ENCODE results near the gene COQ7. TPM values are rescaled to one million over a fixed set of nuclear protein-coding genes. Genes with fewer than 3 reads are reported as not detected.

Gene COQ7
- total RNA-seq (2014; rRNA removed; shearing (Covaris generic); ENCODE audit: low replicate concordance) = 21.8 and 28.3 TPM in 2 replicates

DNA sequence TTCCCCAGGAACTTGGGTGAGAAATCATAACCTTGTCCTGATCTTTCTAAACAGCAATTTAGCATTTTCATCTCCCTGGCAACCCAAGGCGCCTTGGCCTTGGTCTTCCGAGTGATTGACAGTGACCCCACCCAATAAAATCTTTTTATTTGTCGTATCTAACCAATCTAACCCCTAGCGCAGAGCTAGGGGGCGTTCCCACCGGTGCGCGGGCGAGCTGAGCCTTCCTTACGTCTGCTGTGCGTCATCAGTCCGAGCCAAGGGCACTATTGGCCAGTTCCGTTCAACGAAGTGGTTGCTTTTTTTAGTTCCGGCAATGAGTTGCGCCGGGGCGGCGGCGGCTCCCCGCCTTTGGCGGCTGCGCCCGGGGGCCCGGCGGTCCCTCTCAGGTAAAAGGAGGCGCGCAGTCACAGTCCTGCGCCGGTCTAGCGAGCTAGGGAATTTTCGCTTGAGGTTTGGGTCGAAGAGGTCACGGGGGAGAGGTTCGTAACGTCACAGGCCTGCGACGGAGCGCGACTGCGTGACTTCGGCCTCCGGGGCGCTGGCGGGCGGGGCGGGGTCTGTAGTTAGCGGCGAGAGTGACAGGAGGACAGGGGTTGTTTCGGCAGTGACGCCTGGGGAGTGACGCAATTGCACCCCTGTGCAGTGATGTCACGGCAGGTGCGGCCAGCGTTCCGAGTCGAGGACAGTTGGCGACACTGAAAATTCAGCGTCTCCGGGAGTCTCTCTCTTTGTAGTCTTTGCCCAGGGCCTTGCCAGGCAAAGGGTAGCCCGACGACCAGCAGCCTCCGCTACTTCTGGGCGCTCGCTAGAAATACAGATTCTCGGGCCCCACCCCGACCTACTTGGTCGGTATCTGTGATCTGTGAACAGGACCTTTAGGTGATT is at the start of gene COQ7:
Gene COQ7, plus strand, starts transcription at position 266 of the 888 bp plus-strand sequence. Its CDS starts 51 bp downstream, at position 317.
- DNase-seq = peak; percentile 100
- Histone ChIP-seq H3K4me3 (peak within 1 kb of the TSS; percentile 88), H3K9me3 (no peaks in the 10 kb centered on the region), H3K27me3 (no peaks in the 10 kb centered on the region), H3K36me3 (peaks cover 12% of the 10 kb centered on the region)

DNA sequence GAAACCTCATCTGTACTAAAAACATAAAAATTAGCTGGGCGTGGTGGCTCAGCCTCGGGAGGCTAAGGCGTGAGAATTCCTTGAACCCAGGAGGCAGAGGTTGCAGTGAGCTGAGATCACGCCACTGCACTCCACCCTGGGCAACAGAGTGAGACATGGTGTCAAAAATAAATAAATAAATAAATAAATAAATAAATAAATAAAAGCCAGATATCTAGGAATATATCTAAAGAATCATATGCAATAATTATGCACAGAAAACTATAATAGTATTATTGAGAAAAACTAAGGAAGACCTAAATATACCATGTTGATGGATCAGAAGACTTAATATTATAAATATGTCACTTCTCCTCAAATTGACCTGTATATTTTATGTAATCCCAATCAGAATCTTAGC is 46.7 kb upstream of the COQ7 start:
- DNase-seq = no peak
- Histone ChIP-seq H3K4me3 (no peak overlapping the region), H3K36me3 (peaks cover 60% of the 10 kb centered on the region), H3K27me3 (no peaks in the 10 kb centered on the region), H3K9me3 (0 out of 2 replicates have a peak, but pooled peaks cover 2% of the 10 kb centered on the region)

DNA sequence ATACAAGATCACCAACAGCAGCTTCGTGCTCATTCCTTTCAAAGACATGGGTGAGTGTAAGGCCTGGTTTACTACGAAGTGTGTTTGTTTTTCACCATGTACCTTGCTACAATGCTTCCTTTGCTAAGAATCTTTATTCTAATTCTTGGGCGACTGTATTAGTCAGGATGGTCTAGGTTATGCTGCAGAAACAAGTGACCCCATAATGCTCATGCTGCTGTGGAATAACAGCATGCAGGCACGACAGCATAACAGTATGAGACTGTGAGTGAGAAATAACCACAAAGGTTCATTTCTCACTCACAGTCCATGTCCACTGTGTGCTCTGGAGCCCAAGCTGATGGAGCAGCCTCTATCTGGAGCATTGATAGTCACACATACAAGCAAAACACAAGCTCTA is 45.7 kb upstream of the COQ7 start:
- Histone ChIP-seq H3K9me3 (0 out of 2 replicates have a peak, but pooled peaks cover 2% of the 10 kb centered on the region), H3K27me3 (no peaks in the 10 kb centered on the region), H3K36me3 (peaks cover 54% of the 10 kb centered on the region), H3K4me3 (no peak overlapping the region)
- no peak for DNase-seq

DNA sequence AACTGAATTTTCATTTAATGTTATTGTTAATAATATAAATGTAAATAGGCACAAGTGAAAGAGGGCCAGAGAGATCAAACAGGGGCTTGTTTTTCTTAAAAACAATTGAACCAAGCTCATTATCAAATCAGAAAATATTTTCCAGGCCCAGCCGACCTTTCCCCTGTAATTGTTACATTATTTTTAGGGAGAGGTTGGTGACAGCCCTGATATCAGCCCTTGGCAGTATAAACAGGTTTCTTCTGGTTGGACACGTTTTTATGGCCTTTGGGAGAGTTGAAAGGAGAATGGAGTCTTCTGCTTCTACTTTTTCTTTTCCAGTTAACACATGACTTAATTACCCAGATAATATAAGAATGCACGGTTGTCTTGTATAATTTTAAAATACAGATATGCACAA is 40.0 kb upstream of the COQ7 start:
- Histone ChIP-seq H3K4me3 (no peak overlapping the region), H3K27me3 (no peaks in the 10 kb centered on the region), H3K9me3 (no peaks in the 10 kb centered on the region), H3K36me3 (peaks cover 34% of the 10 kb centered on the region)
- no peak for DNase-seq

DNA sequence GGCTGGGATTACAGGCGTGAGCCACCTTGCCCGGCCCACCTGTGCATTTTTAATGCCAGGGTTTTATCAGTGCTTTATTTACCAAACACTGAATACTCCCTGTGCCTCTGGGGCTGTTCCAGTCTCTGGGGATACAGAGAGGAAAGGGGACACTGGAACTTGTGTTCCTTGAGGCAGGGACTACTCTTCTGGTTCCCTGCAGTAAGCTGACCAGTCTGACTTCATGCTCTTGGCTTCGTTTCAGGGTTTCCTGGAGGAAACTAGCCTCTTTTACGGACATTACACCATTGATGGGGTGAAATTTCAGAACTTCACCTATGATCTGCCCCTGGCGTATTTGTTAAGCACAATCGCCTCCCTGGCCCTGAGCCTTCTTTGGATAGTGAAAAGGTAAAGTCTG is 37.4 kb upstream of the COQ7 start:
- peaks cover 37% of the 10 kb centered on the region for H3K36me3 ChIP-seq
- H3K4me3 ChIP-seq = no peak overlapping the region
- peaks cover 2% of the 10 kb centered on the region; the same call in 1 of the 2 replicates for H3K9me3 ChIP-seq
- no peak for DNase-seq
- H3K27me3 ChIP-seq = no peaks in the 10 kb centered on the region

DNA sequence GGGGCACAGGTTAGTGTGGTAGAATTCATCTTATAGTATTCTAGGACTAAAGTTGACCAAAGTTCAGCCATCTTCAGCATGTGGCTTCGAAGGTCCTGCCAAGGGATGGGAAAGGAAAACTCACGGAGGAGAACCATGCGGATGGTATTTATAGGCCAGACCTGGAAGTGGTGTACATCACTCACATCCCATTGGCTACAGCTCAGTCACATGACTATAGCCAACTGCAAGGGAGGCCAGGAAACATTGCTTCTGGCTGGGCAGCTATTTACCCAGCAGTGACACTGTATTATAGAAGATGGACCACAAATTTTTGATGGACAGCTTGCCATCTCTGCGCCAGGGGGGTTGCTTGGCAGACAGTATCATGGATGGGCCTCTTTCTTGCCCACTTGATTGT is 35.7 kb upstream of the COQ7 start:
- Histone ChIP-seq H3K27me3 (no peaks in the 10 kb centered on the region), H3K9me3 (peaks cover 12% of the 10 kb centered on the region; the same call in 1 of the 2 replicates), H3K4me3 (no peak overlapping the region), H3K36me3 (peaks cover 49% of the 10 kb centered on the region)
- no peak for DNase-seq

DNA sequence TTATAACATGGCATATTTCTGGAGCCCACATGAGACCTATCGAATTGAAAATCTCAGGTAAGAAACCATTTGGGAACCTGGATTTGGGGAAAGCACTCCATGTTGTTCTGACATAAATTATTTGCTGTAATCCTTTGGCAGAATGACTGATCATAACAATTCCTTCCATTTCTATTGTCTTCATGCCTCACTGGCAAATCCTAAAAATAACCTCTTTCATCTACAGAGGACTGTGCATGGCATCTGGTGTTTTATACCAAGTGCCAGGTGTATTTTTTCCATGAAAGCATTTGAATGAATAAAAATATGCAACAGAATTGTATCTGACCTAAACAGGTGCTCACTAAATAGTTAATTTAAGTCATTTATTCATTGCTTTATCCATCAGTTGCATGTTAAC is 33.7 kb upstream of the COQ7 start:
- H3K9me3 ChIP-seq = peaks cover 18% of the 10 kb centered on the region
- H3K36me3 ChIP-seq = peaks cover 57% of the 10 kb centered on the region
- DNase-seq = no peak
- no peak overlapping the region for H3K4me3 ChIP-seq
- H3K27me3 ChIP-seq = no peaks in the 10 kb centered on the region

DNA sequence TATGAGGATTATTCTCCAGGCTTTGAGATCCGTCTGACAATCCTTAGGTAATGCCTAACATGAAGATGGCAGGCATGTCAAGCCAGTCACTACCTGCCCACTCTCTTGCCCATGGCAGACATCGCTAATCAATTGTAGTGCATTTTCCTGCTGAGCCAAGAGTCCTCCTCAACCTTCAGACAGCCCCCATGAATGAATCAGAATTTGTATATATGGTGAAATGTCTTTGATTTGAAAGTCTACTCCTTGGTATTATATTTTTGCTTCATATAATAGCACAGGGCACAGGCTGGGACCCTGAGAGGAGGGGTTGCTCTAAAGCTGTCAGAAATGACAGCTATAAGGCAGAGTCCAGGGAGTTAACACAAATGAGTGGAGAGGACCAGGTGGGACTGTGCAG is 27.0 kb upstream of the COQ7 start:
- DNase-seq = no peak
- Histone ChIP-seq H3K9me3 (peaks cover 12% of the 10 kb centered on the region), H3K36me3 (peaks cover 35% of the 10 kb centered on the region), H3K4me3 (no peak overlapping the region), H3K27me3 (no peaks in the 10 kb centered on the region)

DNA sequence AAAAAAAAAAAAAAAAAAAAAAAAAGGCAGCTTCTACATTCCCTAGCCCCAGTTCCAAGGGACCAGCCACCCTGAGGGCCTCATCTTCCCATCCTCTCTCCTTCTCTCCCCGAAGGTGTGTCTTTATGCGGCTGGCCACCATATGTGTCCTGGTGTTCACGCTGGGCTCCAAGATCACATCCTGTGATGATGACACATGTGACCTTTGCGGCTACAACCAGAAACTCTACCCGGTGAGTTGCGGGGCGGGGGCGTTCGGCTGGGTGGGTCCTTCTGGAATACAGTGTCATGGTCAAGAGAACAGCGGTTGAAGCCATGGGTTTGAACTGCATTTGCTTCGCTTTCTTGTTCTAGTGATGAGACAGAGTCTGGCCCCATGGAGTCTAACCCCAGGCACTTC is 22.6 kb upstream of the COQ7 start:
- no peak for DNase-seq
- Histone ChIP-seq H3K4me3 (no peak overlapping the region), H3K27me3 (no peaks in the 10 kb centered on the region), H3K9me3 (no peaks in the 10 kb centered on the region), H3K36me3 (peaks cover 43% of the 10 kb centered on the region)

DNA sequence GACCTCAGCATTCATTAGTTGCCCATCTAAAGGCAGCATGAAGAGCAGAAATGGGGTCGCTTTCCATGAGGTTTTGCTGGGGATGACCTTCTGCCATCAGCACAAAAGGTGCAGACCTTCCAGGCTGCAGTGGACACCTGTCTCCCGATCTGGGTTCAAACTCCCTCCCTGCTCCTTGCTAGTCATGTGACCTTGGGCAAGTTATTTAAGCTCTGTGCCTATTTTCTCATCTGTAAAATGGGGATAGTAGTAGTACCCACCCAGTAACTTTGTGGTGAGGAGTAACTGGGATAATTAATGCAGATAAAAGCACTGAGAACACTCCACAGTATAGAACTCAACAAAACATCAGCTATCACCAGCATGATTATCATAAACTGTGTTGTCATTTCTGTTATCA is 21.4 kb upstream of the COQ7 start:
- H3K27me3 ChIP-seq = no peaks in the 10 kb centered on the region

DNA sequence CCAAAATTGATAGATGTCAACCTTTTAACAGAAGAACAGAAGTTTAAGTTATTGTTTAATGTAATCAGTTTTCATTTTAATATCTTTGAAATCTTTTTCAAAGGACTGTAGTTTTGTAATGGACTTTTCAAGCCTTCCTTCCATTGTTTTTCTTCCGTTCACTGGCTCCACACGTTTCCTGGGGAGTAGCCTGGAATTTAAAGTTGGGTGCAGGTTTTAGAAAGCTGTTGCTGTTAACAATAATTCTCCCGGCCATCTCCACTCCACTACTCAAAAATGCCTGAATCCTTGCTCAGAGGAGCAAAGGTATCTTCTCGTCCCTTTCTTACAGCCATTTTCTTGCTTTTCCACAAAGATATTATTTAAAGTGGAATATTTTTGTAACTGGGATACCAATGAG is 4.7 kb upstream of the COQ7 start:
- H3K9me3 ChIP-seq = no peaks in the 10 kb centered on the region
- DNase-seq = no peak
- no peak overlapping the region for H3K4me3 ChIP-seq
- H3K36me3 ChIP-seq = peaks cover 17% of the 10 kb centered on the region
- no peaks in the 10 kb centered on the region for H3K27me3 ChIP-seq

More for the DNA sequence above, 21.4 kb upstream of the COQ7 start:
- Histone ChIP-seq H3K36me3 (peaks cover 37% of the 10 kb centered on the region), H3K4me3 (no peak overlapping the region), H3K9me3 (no peaks in the 10 kb centered on the region)
- DNase-seq = no peak

DNA sequence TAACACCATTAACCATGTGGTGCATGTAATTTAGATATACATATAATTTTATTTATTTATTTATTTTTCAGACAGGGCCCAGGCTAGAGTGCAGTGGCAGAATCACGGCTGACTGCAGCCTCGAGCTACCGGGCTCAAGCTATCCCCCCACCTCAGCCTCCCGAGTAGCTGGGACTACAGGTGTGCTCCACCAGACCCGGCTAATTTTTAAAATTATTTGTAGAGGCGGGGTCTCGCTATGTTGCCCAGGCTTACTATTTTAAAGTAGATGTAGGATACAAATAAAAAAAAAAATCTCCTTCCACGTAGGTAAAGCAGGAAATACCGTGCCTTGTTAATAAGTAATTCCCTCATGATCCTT is 446 bp upstream of the COQ7 start:
- Histone ChIP-seq H3K36me3 (peaks cover 10% of the 10 kb centered on the region), H3K4me3 (peak overlapping the region; percentile 88), H3K27me3 (no peaks in the 10 kb centered on the region), H3K9me3 (no peaks in the 10 kb centered on the region)
- DNase-seq = no peak

DNA sequence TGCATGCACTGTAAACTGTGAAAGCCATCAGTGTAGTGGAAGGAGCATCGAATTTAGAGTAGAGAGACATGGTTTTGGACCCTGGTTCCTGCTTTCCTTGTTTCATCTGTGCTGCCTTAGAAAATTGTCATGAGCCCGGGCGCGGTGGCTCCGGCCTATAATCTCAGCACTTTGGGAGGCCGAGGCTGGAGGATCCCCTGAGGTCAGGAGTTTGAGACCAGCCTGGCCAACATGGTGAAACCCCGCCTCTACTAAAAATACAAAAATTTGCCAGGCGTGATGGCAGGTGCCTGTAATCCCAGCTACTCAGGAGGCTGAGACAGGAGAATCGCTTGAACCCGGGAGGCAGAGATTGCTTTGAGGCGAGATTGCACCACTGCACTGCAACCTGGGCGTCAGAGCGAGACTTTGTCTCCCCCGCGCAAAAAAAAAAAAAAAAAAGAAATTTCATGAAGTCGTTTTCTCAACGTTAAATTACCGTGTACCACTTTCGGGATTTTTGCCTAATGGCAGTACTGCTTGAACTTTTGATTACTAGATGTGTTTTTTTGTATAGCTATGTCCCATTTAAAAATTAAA is 912 bp downstream of the COQ7 start:
- DNase-seq = no peak
- peak overlapping the region; percentile 88 for H3K4me3 ChIP-seq
- no peaks in the 10 kb centered on the region for H3K27me3 ChIP-seq
- H3K36me3 ChIP-seq = peaks cover 19% of the 10 kb centered on the region
- no peaks in the 10 kb centered on the region for H3K9me3 ChIP-seq

DNA sequence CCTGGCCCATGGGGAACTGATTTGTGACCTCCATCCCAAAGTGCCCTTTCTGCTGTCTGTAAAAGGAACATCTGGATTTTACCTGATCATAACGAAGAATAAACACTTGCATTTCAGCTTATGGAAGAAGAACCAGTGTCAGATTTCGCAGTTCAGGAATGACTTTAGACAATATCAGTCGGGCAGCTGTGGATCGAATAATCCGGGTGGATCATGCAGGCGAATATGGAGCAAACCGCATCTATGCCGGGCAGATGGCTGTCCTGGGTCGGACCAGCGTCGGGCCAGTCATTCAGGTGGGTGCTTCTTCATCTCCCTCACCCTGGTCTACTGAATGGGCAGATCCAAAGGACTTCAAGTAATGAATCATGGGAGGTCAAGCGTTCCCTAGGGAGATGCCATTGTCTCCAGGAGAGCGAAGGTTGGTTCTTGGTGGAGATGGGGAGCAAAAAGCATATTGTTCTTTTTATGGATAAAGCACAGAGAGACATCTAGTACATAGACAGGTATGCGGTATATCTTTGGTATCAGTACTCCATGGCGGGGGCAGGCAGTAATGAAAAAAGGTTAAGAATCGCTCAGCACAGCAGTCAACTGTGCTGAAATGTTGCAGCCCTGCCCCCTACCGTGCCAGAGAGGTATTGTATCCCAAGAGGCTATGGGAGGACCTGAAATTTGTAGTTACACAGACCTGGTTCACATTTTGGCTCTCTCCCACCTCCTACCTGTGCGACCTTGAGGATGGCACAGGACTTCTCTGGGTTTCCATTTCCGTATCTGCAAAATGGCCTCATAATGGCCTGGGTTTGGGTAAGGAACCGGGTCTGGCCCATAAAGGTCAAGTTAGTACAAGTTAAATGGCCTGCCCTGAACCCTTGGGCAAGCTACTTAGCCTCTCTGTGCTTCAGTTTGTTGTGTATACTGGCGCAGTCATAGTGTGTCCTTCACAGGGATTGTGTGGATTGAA is 4.7 kb downstream of the COQ7 start:
- DNase-seq = peak; percentile 56

DNA sequence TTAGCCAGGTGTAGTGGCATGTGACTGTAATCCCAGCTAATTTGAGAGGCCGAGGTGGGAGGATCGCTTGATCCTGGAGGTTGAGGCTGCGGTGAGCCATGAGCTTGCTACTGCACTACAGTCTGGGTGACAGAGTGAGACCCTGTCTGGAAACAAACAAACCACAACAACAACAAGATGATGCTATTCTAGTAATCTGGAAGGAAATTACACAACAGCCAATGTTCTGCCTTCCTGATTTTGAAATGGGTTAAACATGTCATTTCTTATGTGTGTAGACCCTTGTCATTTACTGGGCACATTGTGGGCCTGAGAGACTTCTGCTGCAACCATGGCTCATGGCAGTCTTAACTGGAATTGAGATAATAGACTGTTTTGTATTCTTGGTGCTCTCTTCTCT is 5.9 kb downstream of the COQ7 start:
- no peaks in the 10 kb centered on the region for H3K27me3 ChIP-seq
- no peak for DNase-seq
- H3K36me3 ChIP-seq = peaks cover 41% of the 10 kb centered on the region
- H3K9me3 ChIP-seq = no peaks in the 10 kb centered on the region
- H3K4me3 ChIP-seq = no peak overlapping the region

More for the DNA sequence above, 4.7 kb downstream of the COQ7 start:
- H3K4me3 ChIP-seq = no peak overlapping the region
- H3K27me3 ChIP-seq = no peaks in the 10 kb centered on the region
- H3K9me3 ChIP-seq = no peaks in the 10 kb centered on the region
- peaks cover 41% of the 10 kb centered on the region for H3K36me3 ChIP-seq

DNA sequence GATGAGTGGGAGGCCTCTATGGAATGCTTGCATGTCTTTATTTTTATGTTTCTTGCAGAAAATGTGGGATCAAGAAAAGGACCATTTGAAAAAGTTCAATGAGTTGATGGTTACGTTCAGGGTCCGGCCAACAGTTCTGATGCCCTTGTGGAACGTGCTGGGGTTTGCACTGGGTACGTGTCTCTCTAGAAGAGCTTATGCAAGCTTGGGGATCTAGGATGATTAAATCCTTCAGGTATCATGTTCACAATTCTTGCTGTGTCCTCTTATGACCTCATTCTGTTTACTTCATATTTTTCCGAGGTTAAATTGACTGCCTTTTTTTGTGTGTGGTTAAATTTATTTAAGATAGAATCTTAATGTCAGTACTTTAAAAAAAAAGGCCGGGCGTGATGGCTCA is 6.4 kb downstream of the COQ7 start:
- Histone ChIP-seq H3K4me3 (no peak overlapping the region), H3K9me3 (no peaks in the 10 kb centered on the region), H3K27me3 (no peaks in the 10 kb centered on the region), H3K36me3 (peaks cover 44% of the 10 kb centered on the region)
- no peak for DNase-seq

DNA sequence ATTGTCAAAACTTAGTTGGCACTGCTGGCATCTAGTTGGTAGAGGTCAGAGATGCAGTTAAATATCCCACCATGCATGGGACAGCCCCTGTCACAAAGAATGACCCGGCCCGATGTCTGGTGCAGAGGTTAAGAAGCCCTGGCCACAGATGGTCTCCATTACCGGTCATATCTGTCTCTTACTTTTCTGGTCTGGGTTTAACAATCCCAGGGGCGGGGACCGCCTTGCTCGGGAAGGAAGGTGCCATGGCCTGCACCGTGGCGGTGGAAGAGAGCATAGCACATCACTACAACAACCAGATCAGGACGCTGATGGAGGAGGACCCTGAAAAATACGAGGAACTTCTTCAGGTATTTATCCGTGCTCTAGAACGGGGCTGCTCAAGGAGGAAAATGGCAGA is 8.1 kb downstream of the COQ7 start:
- Histone ChIP-seq H3K9me3 (no peaks in the 10 kb centered on the region), H3K36me3 (peaks cover 45% of the 10 kb centered on the region), H3K4me3 (no peak overlapping the region), H3K27me3 (no peaks in the 10 kb centered on the region)
- DNase-seq = no peak
